ENCODE measurements around the gene MGRN1.

DNA sequence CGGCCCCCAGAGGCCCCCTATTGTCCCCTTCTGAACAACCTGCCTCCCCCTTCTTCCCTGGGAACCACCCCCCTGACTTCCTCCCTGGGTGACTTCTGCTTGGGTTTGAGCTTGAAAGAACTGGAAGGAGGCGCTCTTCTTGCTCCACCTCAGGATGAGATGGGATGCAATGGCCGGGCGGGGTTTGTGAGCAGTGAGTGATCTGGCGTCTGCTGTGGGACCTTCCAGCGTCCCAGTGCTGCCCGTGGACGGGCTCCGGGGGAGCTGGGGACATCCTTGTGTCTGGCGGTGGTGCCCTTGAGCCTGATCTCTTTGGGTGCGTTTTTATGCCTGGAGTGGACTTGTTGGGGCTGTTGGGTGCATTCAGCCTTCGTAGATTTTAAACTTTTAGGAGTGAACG lies 11.6 kb downstream of the MGRN1 start:
- no peak for TF ChIP-seq ZNF701 (tag by site-specific recombination; IDR thresholded peaks at IDR 0.05)
- no peak for TF ChIP-seq ZBTB7A (tag by site-specific recombination; IDR thresholded peaks at IDR 0.05; ENCODE audit: low read depth)
- TF ChIP-seq ZNF488 (tag by site-specific recombination; IDR thresholded peaks at IDR 0.05): no peak
